MM.1S (cell line): Measurements from ENCODE around the gene ISLR.

Experiments
- DNase-seq: peaks from one replicate; pipeline ENCODE4 v3.0.0-alpha.2; 2015
- H2AFZ ChIP-seq: fragments of 300-600 bp; sonication (generic); 2 replicates; pipeline ENCODE4 v1.6.0; 2016; ENCODE audit warnings: antibody characterized with exemption, low read length
- H3F3A ChIP-seq: fragments of 300-600 bp; sonication (generic); 2 replicates; pipeline ENCODE4 v1.6.1; 2016; ENCODE audit warnings: mild to moderate bottlenecking, antibody characterized with exemption, low read length, moderate library complexity, mixed read lengths; ENCODE audit not compliant: insufficient read depth
- H3K27ac ChIP-seq: fragments of 300-600 bp; sonication (generic); 2 replicates; pipeline ENCODE4 v1.5.1; 2016; ENCODE audit warnings: mild to moderate bottlenecking, low read length
- H3K27me3 ChIP-seq: fragments of 300-600 bp; sonication (generic); replicated peaks from 2 replicates; pipeline ENCODE4 v1.6.0; 2016; ENCODE audit warnings: low read length; ENCODE audit not compliant: insufficient read depth
- H3K36me3 ChIP-seq: fragments of 300-600 bp; sonication (generic); replicated peaks from 2 replicates; pipeline ENCODE4 v1.6.1; 2016; ENCODE audit warnings: mild to moderate bottlenecking, low read length, mixed read lengths; ENCODE audit not compliant: insufficient read depth
- H3K4me1 ChIP-seq: fragments of 300-600 bp; sonication (generic); 2 replicates; pipeline ENCODE4 v1.6.1; 2016; ENCODE audit warnings: low read length, mixed read lengths
- H3K4me2 ChIP-seq: fragments of 300-600 bp; sonication (generic); 2 replicates; pipeline ENCODE4 v1.6.0; 2016; ENCODE audit warnings: low read depth, low read length
- H3K4me3 ChIP-seq: fragments of 300-600 bp; sonication (generic); 2 replicates; pipeline ENCODE4 v1.5.1; 2016; ENCODE audit warnings: low read length, mixed read lengths
- H3K79me2 ChIP-seq: fragments of 300-600 bp; sonication (generic); 2 replicates; pipeline ENCODE4 v1.6.1; 2016; ENCODE audit warnings: mixed run types, low read length, mixed read lengths
- H3K9ac ChIP-seq: fragments of 300-600 bp; sonication (generic); 2 replicates; pipeline ENCODE4 v1.6.1; 2016; ENCODE audit warnings: low read length, mixed read lengths
- H3K9me2 ChIP-seq: fragments of 300-600 bp; sonication (generic); replicated peaks from 2 replicates; pipeline ENCODE4 v1.6.1; 2016; ENCODE audit warnings: mild to moderate bottlenecking, low read length, mixed read lengths; ENCODE audit not compliant: insufficient read depth
- H3K9me3 ChIP-seq: fragments of 300-600 bp; sonication (generic); replicated peaks from 2 replicates; pipeline ENCODE4 v1.6.1; 2016; ENCODE audit warnings: mild to moderate bottlenecking, low read length, mixed read lengths; ENCODE audit not compliant: insufficient read depth
- H4K20me1 ChIP-seq: fragments of 300-600 bp; sonication (generic); 2 replicates; pipeline ENCODE4 v1.6.1; 2016; ENCODE audit warnings: mild to moderate bottlenecking, low read length, moderate library complexity, mixed read lengths; ENCODE audit not compliant: insufficient read depth
- CTCF ChIP-seq: fragments of 300-600 bp; sonication (generic); IDR thresholded peaks from 2 replicates; pipeline ENCODE4 v1.5.1; 2016; ENCODE audit warnings: antibody characterized with exemption, low read length, mixed read lengths
- EZH2 ChIP-seq: fragments of 300-600 bp; sonication (generic); optimal IDR thresholded peaks from 2 replicates; pipeline ENCODE3; 2017; ENCODE audit warnings: low read depth, mild to moderate bottlenecking, antibody characterized with exemption, low read length, mixed read lengths
- EZH2phosphoT487 ChIP-seq: fragments of 300-600 bp; sonication (generic); IDR thresholded peaks from 2 replicates; pipeline ENCODE4 v1.6.1; 2018; ENCODE audit warnings: antibody characterized with exemption, low read length

ISLR gene

GRCh38 chr15:74147051-74147450 is 26.5 kb upstream of the ISLR start:
- H4K20me1 ChIP-seq: no peaks in the 10 kb centered on the region
- no peaks in the 10 kb centered on the region for H3K9me2 ChIP-seq
- no peak for TF ChIP-seq EZH2
- no peak for TF ChIP-seq EZH2phosphoT487
- no peak for TF ChIP-seq CTCF
- H3K79me2 ChIP-seq: no peaks in the 10 kb centered on the region
- no peak overlapping the region for H3K27ac ChIP-seq
- no peaks in the 10 kb centered on the region for H3K9me3 ChIP-seq
- no peaks in the 10 kb centered on the region for H3F3A ChIP-seq
- no peak for DNase-seq
- no peak overlapping the region for H3K4me2 ChIP-seq
- H3K27me3 ChIP-seq: peaks cover 24% of the 10 kb centered on the region; the same call in 1 of the 2 replicates
- H3K9ac ChIP-seq: no peak overlapping the region
- H3K4me3 ChIP-seq: no peak overlapping the region
- H3K36me3 ChIP-seq: no peaks in the 10 kb centered on the region
- no peaks in the 10 kb centered on the region for H3K4me1 ChIP-seq
- H2AFZ ChIP-seq: no peak overlapping the region

GRCh38 chr15:74155766-74156417 is 17.6 kb upstream of the ISLR start:
- Histone ChIP-seq H3K9me2 (no peaks in the 10 kb centered on the region), H3K27ac (no peak overlapping the region), H4K20me1 (no peaks in the 10 kb centered on the region), H3K4me1 (peaks cover 11% of the 10 kb centered on the region; the same call in 1 of the 2 replicates), H3K27me3 (no peaks in the 10 kb centered on the region; the same call in 1 of the 2 replicates), H3K4me2 (no peak overlapping the region), H3K9me3 (no peaks in the 10 kb centered on the region), H3F3A (no peaks in the 10 kb centered on the region), H3K36me3 (no peaks in the 10 kb centered on the region), H3K79me2 (no peaks in the 10 kb centered on the region), H3K4me3 (no peak overlapping the region), H2AFZ (no peak overlapping the region), H3K9ac (no peak overlapping the region)
- DNase-seq: no peak
- TF ChIP-seq EZH2 (no peak), CTCF (no peak), EZH2phosphoT487 (no peak)

GRCh38 chr15:74156678-74157411 is 16.7 kb upstream of the ISLR start:
- H3K79me2 ChIP-seq: no peaks in the 10 kb centered on the region
- H3K27me3 ChIP-seq: no peaks in the 10 kb centered on the region; the same call in 1 of the 2 replicates
- TF ChIP-seq CTCF: no peak
- no peak for TF ChIP-seq EZH2
- TF ChIP-seq EZH2phosphoT487: no peak
- H3K4me3 ChIP-seq: no peak overlapping the region
- no peak overlapping the region for H3K4me2 ChIP-seq
- H3K9me3 ChIP-seq: no peaks in the 10 kb centered on the region
- H3F3A ChIP-seq: no peaks in the 10 kb centered on the region
- H3K4me1 ChIP-seq: peaks cover 11% of the 10 kb centered on the region; the same call in 1 of the 2 replicates
- no peaks in the 10 kb centered on the region for H4K20me1 ChIP-seq
- no peak overlapping the region for H3K9ac ChIP-seq
- no peaks in the 10 kb centered on the region for H3K9me2 ChIP-seq
- no peak overlapping the region for H2AFZ ChIP-seq
- no peaks in the 10 kb centered on the region for H3K36me3 ChIP-seq
- no peak for DNase-seq
- no peak overlapping the region for H3K27ac ChIP-seq
